Measurements from ENCODE around the gene CPE.
A peak's percentile ranks its signal among the peaks of the same experiment; 100 is the strongest.

The CPE gene

DNA sequence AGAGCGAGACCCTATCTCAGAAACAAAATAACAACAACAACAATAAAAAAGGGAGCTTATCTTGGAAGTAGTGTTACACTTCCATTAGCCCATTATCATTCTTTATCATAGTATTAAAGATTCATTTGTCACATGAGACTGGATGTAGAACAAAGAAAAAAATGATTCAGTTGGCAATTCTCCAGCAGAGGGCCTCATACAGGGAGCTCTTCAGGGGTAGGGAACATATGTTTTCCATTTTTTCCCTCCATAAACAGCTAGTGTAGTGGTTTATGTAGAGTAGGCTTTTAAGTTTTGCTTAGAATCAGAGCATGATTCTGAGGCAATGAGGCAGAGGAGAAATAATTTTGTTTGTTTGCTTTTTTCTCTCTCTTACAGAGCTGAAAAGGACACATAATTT is 5.8 kb downstream of the CPE start:
- Histone ChIP-seq H3K9me3 (replicated peaks; ENCODE audit: insufficient read depth, low read length) (no peaks in the 10 kb centered on the region), H4K20me1 (ENCODE audit: insufficient read depth, low read length) (no peaks in the 10 kb centered on the region), H3K4me2 (ENCODE audit: low read depth, low read length) (no peak overlapping the region), H3K36me3 (replicated peaks; ENCODE audit: insufficient read depth, low read length) (no peaks in the 10 kb centered on the region), H2AFZ (ENCODE audit: low read length) (no peak overlapping the region), H3K9me2 (replicated peaks; ENCODE audit: insufficient read depth, low read length) (no peaks in the 10 kb centered on the region), H3K27ac (ENCODE audit: low read length) (no peak overlapping the region), H3K79me2 (ENCODE audit: low read length) (no peaks in the 10 kb centered on the region), H3K9ac (ENCODE audit: low read length) (no peak overlapping the region), H3F3A (ENCODE audit: insufficient read depth, low read length) (no peaks in the 10 kb centered on the region), H3K27me3 (replicated peaks; ENCODE audit: insufficient read depth, low read length) (no peaks in the 10 kb centered on the region), H3K4me1 (ENCODE audit: low read length) (no peaks in the 10 kb centered on the region), H3K4me3 (ENCODE audit: low read length) (no peak overlapping the region)
- no peak for DNase-seq
- TF ChIP-seq EZH2 (optimal IDR thresholded peaks at IDR 0.05; ENCODE audit: low read depth, low read length), result no peak
- peak; percentile 30 for TF ChIP-seq CTCF (IDR thresholded peaks at IDR 0.05; ENCODE audit: low read length)

GRCh38 chr4:165385126-165385525 is 6.3 kb downstream of the CPE start:
- DNase-seq, result no peak
- H3K4me2 ChIP-seq (ENCODE audit: low read depth, low read length), result no peak overlapping the region
- no peak overlapping the region for H3K9ac ChIP-seq (ENCODE audit: low read length)
- no peaks in the 10 kb centered on the region for H3K4me1 ChIP-seq (ENCODE audit: low read length)
- no peaks in the 10 kb centered on the region for H3K9me2 ChIP-seq (replicated peaks; ENCODE audit: insufficient read depth, low read length)
- H2AFZ ChIP-seq (ENCODE audit: low read length), result no peak overlapping the region
- TF ChIP-seq EZH2phosphoT487 (IDR thresholded peaks at IDR 0.05; ENCODE audit: low read length), result no peak
- TF ChIP-seq EZH2 (optimal IDR thresholded peaks at IDR 0.05; ENCODE audit: low read depth, low read length), result no peak
- TF ChIP-seq CTCF (IDR thresholded peaks at IDR 0.05; ENCODE audit: low read length), result no peak
- H3K27me3 ChIP-seq (replicated peaks; ENCODE audit: insufficient read depth, low read length), result no peaks in the 10 kb centered on the region
- no peaks in the 10 kb centered on the region for H3K79me2 ChIP-seq (ENCODE audit: low read length)
- H3K36me3 ChIP-seq (replicated peaks; ENCODE audit: insufficient read depth, low read length), result no peaks in the 10 kb centered on the region
- no peaks in the 10 kb centered on the region for H3F3A ChIP-seq (ENCODE audit: insufficient read depth, low read length)
- no peak overlapping the region for H3K27ac ChIP-seq (ENCODE audit: low read length)
- no peaks in the 10 kb centered on the region for H3K9me3 ChIP-seq (replicated peaks; ENCODE audit: insufficient read depth, low read length)
- H3K4me3 ChIP-seq (ENCODE audit: low read length), result no peak overlapping the region
- no peaks in the 10 kb centered on the region for H4K20me1 ChIP-seq (ENCODE audit: insufficient read depth, low read length)

DNA sequence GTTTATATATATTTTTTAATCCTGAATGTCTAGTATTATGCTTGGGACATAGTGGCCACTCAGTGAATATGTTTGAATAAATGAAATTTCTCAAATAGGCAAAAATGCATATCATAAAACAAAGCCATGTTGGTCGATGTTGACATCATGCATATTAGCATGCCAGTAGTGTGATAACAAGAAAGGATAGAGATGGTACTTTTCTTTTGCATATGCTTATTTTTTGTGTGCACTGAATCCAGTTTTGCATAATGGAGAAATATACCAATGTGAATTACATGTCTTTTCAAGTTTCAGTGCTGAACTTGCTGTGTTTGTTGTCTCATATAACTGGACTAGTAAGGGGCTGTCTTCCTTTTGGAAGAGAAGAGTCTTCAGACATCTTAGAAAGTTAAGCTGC is 7.5 kb downstream of the CPE start:
- Histone ChIP-seq H3K27me3 (replicated peaks; ENCODE audit: insufficient read depth, low read length) (no peaks in the 10 kb centered on the region), H3K4me1 (ENCODE audit: low read length) (no peaks in the 10 kb centered on the region), H3K36me3 (replicated peaks; ENCODE audit: insufficient read depth, low read length) (no peaks in the 10 kb centered on the region), H3K27ac (ENCODE audit: low read length) (no peak overlapping the region), H3K79me2 (ENCODE audit: low read length) (no peaks in the 10 kb centered on the region), H3K9me3 (replicated peaks; ENCODE audit: insufficient read depth, low read length) (no peaks in the 10 kb centered on the region), H3K9ac (ENCODE audit: low read length) (no peak overlapping the region), H3F3A (ENCODE audit: insufficient read depth, low read length) (no peaks in the 10 kb centered on the region), H2AFZ (ENCODE audit: low read length) (no peak overlapping the region), H3K9me2 (replicated peaks; ENCODE audit: insufficient read depth, low read length) (no peaks in the 10 kb centered on the region), H3K4me2 (ENCODE audit: low read depth, low read length) (no peak overlapping the region), H4K20me1 (ENCODE audit: insufficient read depth, low read length) (no peaks in the 10 kb centered on the region), H3K4me3 (ENCODE audit: low read length) (no peak overlapping the region)
- TF ChIP-seq EZH2phosphoT487 (IDR thresholded peaks at IDR 0.05; ENCODE audit: low read length) (no peak), EZH2 (optimal IDR thresholded peaks at IDR 0.05; ENCODE audit: low read depth, low read length) (no peak), CTCF (IDR thresholded peaks at IDR 0.05; ENCODE audit: low read length) (no peak)
- DNase-seq, result no peak
